Measurements from ENCODE around the gene KNCN.

KNCN gene

DNA sequence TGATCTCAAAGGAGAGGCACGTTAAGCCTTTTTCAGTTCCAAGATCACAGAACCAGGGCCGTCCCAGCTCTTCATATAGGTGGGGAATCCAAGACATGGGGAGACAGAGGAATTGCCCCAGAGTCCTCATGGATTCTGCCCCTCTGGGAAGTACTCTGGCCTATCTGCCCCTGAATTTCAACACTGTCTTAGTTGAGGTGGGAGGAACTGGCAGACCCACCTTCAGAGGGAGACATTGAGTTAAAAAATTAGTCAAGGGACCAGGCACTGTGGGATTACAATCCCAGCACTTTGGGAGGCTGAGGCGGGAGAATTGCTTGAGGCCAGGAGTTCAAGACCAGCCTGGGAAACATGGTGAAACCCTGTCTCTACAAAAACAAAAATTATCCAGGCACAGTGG, 2.1 kb upstream of the KNCN start:
- no peak overlapping the region for H3K4me3 ChIP-seq (ENCODE audit: low read depth, low read length)
- TF ChIP-seq, protein P1, sequence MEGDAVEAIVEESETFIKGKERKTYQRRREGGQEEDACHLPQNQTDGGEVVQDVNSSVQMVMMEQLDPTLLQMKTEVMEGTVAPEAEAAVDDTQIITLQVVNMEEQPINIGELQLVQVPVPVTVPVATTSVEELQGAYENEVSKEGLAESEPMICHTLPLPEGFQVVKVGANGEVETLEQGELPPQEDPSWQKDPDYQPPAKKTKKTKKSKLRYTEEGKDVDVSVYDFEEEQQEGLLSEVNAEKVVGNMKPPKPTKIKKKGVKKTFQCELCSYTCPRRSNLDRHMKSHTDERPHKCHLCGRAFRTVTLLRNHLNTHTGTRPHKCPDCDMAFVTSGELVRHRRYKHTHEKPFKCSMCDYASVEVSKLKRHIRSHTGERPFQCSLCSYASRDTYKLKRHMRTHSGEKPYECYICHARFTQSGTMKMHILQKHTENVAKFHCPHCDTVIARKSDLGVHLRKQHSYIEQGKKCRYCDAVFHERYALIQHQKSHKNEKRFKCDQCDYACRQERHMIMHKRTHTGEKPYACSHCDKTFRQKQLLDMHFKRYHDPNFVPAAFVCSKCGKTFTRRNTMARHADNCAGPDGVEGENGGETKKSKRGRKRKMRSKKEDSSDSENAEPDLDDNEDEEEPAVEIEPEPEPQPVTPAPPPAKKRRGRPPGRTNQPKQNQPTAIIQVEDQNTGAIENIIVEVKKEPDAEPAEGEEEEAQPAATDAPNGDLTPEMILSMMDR (IDR thresholded peaks at IDR 0.05; ENCODE audit: borderline replicate concordance, insufficient read depth, low read depth, low read length) = no peak

DNA sequence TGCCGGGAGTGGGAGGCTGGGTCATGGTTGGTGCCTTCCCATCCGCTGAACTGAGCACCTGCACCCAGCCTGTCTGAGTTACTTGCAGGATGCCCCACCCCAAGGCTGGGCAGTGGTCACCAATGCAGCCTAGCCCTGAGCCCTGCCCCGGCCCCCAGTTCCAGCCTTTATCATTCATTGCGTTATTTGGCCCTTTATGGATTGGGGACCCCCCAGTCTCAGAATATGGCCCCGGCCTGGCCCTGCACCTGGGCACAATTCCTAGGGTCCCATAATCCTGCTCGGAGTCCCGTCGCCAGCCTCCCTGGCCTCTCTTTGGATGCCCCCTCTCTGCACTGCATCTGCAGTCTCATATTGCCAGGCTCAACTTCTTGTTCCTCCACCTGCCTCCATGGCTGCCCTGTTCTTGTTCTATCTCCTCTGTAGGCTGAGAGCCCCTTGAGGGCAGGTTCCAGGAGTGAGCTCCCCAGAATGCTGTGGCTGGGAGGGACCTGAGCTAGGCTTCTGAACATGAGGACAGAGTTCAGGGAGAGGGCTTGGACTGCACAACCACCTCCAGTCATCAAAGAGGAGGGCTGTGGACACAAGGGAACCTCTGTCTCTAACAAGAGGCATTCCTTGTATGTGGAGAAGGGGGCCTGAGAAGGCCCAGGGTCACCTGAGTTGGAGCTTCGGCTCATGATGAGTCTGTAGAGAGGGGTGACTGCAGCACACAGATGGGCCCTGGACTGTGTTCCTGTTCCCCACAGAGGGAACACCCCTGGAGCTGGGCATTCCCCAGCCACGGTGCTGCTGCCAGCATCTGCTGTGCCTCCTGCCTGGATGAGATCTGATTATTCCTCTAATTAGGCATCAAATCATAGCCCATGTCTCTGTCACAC, 1.1 kb upstream of the KNCN start:
- no peak overlapping the region for H3K4me3 ChIP-seq (ENCODE audit: low read depth, low read length)
- TF ChIP-seq, protein P1 (IDR thresholded peaks at IDR 0.05; ENCODE audit: borderline replicate concordance, insufficient read depth, low read depth, low read length) = no peak

DNA sequence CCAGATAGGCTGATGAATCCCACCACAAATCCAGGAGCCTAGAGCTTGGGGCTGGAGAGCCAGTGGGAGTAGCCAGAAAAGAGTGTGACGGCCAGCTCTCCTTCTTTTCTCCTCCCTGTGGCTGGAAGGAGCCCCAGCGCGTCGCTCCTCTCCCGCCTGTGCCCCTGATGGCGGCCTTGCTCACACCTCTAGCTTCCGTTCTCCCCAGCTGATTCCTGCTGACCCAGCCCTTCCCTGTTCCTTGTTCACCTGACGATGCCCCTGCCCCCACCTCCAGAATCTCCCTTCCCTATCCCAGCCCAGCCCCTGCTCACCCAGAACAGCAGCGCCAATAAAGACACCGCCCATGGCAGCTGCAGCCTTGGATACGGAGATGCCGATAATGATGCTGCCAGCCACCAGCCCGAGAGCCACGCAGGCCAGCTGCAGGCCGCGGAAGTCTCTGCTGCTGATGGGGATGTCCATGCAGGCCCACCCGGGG, 656 bp downstream of the KNCN start:
- TF ChIP-seq, protein P1 (IDR thresholded peaks at IDR 0.05; ENCODE audit: borderline replicate concordance, insufficient read depth, low read depth, low read length) = no peak
- no peak overlapping the region for H3K4me3 ChIP-seq (ENCODE audit: low read depth, low read length)

DNA sequence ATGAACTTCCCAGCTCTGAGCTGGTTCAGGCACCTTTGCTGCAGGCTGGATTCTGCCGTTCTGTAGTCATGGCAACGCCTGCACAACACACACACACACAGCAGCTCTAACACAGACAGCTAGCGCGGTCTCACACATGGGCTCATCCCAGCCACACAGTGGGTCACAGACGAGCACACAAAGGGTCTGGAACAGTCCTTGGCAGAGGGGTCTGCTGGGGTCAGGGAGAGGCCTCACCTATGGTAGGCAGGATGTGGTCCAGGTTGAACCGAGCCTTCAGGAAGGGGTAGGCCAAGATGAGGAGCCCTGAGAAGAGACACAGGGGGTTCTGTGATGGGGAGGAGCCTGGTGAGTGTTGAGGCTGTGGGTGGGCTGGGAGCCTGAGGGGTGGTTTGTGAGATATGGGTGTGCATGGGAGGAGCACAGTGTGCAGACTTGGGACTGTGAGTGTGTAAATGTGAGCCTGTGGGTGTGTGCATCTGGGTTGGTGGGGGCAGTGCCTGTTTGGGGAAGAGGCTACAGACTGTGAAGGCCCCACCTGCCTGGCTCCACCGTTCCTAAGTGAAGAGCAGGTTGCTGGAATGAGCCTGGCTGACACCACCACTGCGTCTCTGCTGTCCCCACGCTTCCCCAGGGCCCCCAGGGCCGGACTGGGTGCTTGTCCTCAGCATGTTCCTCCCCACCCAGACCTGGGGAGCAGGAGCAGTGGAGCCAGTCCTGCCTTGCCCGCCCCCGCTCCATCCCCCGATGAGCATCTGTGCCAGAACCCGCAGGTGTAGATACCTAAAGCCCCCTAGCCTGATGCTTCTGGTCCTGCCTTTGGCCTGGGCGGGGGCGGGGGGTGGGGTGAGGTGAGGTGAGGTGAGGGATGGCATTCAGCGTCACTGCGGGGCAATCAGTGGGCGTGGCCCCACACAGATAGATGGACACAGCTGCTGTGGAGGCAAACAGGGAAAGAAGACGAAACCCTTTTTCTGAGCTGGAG, 1.5 kb downstream of the KNCN start:
- no peak overlapping the region for H3K4me3 ChIP-seq (ENCODE audit: low read depth, low read length)
- TF ChIP-seq, protein P1 (IDR thresholded peaks at IDR 0.05; ENCODE audit: borderline replicate concordance, insufficient read depth, low read depth, low read length) = no peak

DNA sequence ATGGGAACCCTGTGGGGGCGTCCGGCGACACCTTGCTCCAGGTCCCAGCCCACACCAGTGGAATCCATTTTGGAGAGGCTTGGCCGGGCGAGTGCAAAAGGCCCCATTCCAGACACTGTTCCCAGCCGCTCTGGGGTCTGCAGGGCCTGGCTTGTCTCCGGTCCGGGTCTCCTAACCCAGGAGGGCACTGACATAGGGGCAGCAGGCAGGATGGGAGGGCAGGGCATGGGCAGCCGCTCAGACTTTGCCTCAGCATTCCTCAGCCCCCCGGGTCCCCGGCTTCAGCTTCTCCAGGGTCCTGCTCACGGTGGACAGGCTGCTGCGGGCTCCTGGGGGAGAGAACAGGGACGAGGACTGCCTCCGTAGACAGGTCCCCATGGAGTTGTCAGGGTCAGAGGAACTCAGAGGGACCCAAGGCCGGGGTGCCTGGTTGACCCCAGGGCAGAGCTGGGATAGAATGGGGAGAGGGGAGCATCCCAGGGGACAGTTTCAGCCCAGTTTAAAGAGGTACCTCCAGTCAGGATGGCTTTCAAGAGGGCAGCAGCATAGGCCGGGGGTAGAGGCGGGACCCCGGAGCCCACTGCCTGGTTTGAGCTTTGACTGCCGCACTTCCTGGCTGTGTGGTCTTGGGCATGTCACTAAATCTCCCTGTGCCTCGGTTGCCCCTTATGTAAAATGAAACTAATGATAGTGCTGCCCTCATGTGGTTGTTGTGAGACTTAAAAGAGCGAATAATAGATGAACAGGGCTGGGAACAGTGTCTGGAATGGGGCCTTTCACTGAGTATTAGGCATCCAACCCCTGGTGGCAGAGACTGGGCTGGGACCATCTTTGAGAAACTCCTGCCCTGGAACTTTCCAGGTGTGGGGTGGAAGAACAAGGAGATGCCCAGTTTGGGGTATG, 3.7 kb downstream of the KNCN start:
- H3K4me3 ChIP-seq (ENCODE audit: low read depth, low read length) = no peak overlapping the region
- TF ChIP-seq, protein P1 (IDR thresholded peaks at IDR 0.05; ENCODE audit: borderline replicate concordance, insufficient read depth, low read depth, low read length) = peak; percentile 39; the same call in 1 of the 2 replicates

DNA sequence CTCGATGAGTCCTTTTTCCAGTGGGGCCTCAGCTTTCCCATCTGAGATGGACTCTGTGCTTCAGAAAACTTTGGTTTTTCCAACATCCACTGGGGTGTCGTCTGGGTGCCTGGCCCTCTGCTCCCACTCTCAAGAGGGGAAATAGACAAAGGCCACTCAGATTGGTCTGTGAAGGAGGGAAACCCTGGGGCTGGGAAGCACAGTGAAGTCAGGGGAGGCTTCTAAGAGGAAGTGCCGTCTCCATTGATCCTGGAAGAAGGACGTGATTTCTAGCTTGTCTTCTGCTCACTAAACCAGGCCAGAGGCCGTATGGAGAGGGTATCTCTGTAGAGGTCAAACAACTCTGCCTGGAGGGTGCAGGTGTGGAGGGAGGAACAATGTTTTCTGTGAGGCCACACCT, 5.2 kb downstream of the KNCN start:
- TF ChIP-seq, protein P1 (IDR thresholded peaks at IDR 0.05; ENCODE audit: borderline replicate concordance, insufficient read depth, low read depth, low read length) = no peak
- no peak overlapping the region for H3K4me3 ChIP-seq (ENCODE audit: low read depth, low read length)

All from GM12875 (cell line).